ACC112 (cell line): ENCODE results near the gene KIAA1671.

Source experiments
- H2AFZ ChIP-seq: fragments of 200-600 bp; sonication (generic); one replicate; pipeline ENCODE4 v1.6.0; 2017; ENCODE audit warnings: antibody characterized with exemption, low read length; ENCODE audit not compliant: unreplicated experiment
- H3K27ac ChIP-seq: fragments of 200-600 bp; sonication (generic); 2 replicates; pipeline ENCODE4 v1.5.1; 2014; ENCODE audit warnings: low read depth, mild to moderate bottlenecking, antibody characterized with exemption, low read length, moderate library complexity
- H3K27me3 ChIP-seq: fragments of 200-600 bp; sonication (generic); 2 replicates; pipeline ENCODE4 v1.6.1; 2014; ENCODE audit warnings: mild to moderate bottlenecking, antibody characterized with exemption, low read length, moderate library complexity, mixed read lengths; ENCODE audit not compliant: insufficient read depth
- H3K36me3 ChIP-seq: fragments of 200-600 bp; sonication (generic); 2 replicates; pipeline ENCODE4 v1.6.1; 2016; ENCODE audit warnings: mild to moderate bottlenecking, antibody characterized with exemption, low read length, moderate library complexity, mixed read lengths; ENCODE audit not compliant: insufficient read depth
- H3K4me1 ChIP-seq: fragments of 200-600 bp; sonication (generic); one replicate; pipeline ENCODE4 v1.6.1; 2016; ENCODE audit warnings: low read length, mixed read lengths; ENCODE audit not compliant: insufficient read depth, unreplicated experiment, control insufficient read depth
- H3K4me3 ChIP-seq: fragments of 200-600 bp; sonication (generic); 2 replicates; pipeline ENCODE4 v1.5.1; 2014; ENCODE audit warnings: mild to moderate bottlenecking, low read depth, low read length
- H3K79me2 ChIP-seq: fragments of 200-600 bp; sonication (generic); one replicate; pipeline ENCODE4 v1.6.0; 2016; ENCODE audit warnings: low read length; ENCODE audit not compliant: control insufficient read depth, unreplicated experiment, insufficient read depth

The KIAA1671 gene

DNA sequence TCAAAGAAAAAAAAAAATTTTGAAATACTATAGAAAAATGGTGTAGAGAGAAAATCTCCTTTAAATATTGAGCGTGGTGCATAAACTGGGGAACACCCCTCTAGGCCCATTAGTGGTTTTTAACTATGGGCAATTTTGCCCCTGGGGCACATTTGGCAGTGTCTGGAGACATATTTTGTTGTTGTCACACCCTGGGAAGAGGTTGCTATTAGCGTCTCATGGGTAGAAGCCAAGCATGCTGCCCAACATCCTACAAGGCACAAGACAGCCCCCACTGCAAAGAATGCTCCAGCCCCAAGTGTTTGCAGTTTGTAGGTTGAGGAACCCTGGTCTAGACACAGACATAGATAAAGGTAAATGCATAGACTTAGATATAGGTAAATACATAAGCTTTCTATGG, 92.6 kb downstream of the KIAA1671 start:
- no peaks in the 10 kb centered on the region for H3K4me1 ChIP-seq
- no peaks in the 10 kb centered on the region for H3K27me3 ChIP-seq
- no peak overlapping the region for H3K4me3 ChIP-seq
- no peak overlapping the region for H2AFZ ChIP-seq
- H3K36me3 ChIP-seq = peaks cover under 1% of the 10 kb centered on the region; the same call in 1 of the 2 replicates
- H3K27ac ChIP-seq = no peak overlapping the region
- no peaks in the 10 kb centered on the region for H3K79me2 ChIP-seq

DNA sequence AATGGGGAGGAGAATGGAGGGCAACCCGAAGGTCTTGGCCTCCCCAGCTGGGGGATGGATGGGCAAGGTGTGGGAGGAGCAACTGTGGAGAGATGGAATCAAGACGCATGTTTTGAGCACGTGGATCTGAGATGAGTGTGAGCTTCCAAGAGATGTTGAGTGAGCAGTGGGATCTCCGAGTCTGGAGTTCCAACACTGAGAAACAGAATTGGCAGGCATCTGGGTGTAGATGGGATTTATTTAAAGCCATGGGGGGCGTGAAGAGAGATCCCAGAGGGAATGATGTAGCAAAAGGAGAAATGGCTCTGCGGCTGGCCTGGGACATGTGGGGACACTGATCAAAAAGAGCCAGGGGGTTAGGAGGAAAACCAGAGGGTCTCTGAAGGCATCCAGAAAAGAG, 95.6 kb downstream of the KIAA1671 start:
- Histone ChIP-seq H3K4me1 (peaks cover 1% of the 10 kb centered on the region), H3K27ac (no peak overlapping the region), H2AFZ (no peak overlapping the region), H3K79me2 (no peaks in the 10 kb centered on the region), H3K36me3 (peaks cover 9% of the 10 kb centered on the region; the same call in 1 of the 2 replicates), H3K27me3 (no peaks in the 10 kb centered on the region), H3K4me3 (no peak overlapping the region)

- Histone ChIP-seq H2AFZ (no peak overlapping the region), H3K4me3 (no peak overlapping the region), H3K79me2 (no peaks in the 10 kb centered on the region), H3K36me3 (peaks cover 9% of the 10 kb centered on the region; the same call in 1 of the 2 replicates), H3K27ac (no peak overlapping the region), H3K27me3 (no peaks in the 10 kb centered on the region), H3K4me1 (peaks cover 7% of the 10 kb centered on the region)
Observed at GRCh38 chr22:25048659-25049647, 96.4 kb downstream of the KIAA1671 start.

DNA sequence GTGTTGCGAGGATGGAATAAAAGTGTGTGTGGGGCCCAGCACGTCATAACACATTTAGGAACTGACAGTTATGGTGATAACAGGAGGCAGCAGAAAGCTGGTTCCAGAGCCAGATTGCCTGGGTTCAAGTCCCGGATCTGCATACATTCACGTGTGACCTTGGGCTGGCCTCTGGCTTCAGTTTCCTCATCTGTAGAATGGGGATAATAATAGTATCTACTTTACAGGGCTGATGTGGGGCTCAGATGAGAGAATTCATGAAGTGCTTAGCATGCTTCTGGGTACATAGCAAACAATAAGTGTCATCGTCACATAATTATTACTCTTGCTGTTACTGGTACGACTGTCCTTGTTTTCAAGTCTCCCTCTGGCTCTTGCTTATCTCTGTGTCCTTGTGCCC, 97.3 kb downstream of the KIAA1671 start:
- no peak overlapping the region for H3K4me3 ChIP-seq
- H3K36me3 ChIP-seq = peaks cover 9% of the 10 kb centered on the region; the same call in 1 of the 2 replicates
- H3K4me1 ChIP-seq = peaks cover 7% of the 10 kb centered on the region
- no peaks in the 10 kb centered on the region for H3K27me3 ChIP-seq
- H3K27ac ChIP-seq = no peak overlapping the region
- H2AFZ ChIP-seq = no peak overlapping the region
- no peaks in the 10 kb centered on the region for H3K79me2 ChIP-seq

GRCh38 chr22:25050566-25050965, 98.0 kb downstream of the KIAA1671 start:
- H3K36me3 ChIP-seq = peaks cover 9% of the 10 kb centered on the region; the same call in 1 of the 2 replicates
- H3K4me1 ChIP-seq = peaks cover 7% of the 10 kb centered on the region
- no peaks in the 10 kb centered on the region for H3K79me2 ChIP-seq
- no peak overlapping the region for H2AFZ ChIP-seq
- H3K27ac ChIP-seq = no peak overlapping the region
- no peak overlapping the region for H3K4me3 ChIP-seq
- no peaks in the 10 kb centered on the region for H3K27me3 ChIP-seq

GRCh38 chr22:25051073-25051472, 98.6 kb downstream of the KIAA1671 start:
- no peak overlapping the region for H3K4me3 ChIP-seq
- H3K27me3 ChIP-seq = no peaks in the 10 kb centered on the region
- H3K36me3 ChIP-seq = peaks cover 9% of the 10 kb centered on the region; the same call in 1 of the 2 replicates
- no peak overlapping the region for H3K27ac ChIP-seq
- no peaks in the 10 kb centered on the region for H3K79me2 ChIP-seq
- H3K4me1 ChIP-seq = peaks cover 7% of the 10 kb centered on the region
- no peak overlapping the region for H2AFZ ChIP-seq

- Histone ChIP-seq H3K36me3 (peaks cover 9% of the 10 kb centered on the region; the same call in 1 of the 2 replicates), H3K27me3 (no peaks in the 10 kb centered on the region), H2AFZ (no peak overlapping the region), H3K4me3 (no peak overlapping the region), H3K79me2 (no peaks in the 10 kb centered on the region), H3K4me1 (peaks cover 7% of the 10 kb centered on the region), H3K27ac (no peak overlapping the region)
Observed at GRCh38 chr22:25051983-25052710, 99.6 kb downstream of the KIAA1671 start.

- Histone ChIP-seq H2AFZ (no peak overlapping the region), H3K4me1 (peaks cover 7% of the 10 kb centered on the region), H3K36me3 (peaks cover 9% of the 10 kb centered on the region; the same call in 1 of the 2 replicates), H3K27me3 (no peaks in the 10 kb centered on the region), H3K27ac (peak overlapping the region; percentile 19; the same call in 1 of the 2 replicates), H3K79me2 (no peaks in the 10 kb centered on the region), H3K4me3 (no peak overlapping the region)
Observed at GRCh38 chr22:25053153-25053805, 100.8 kb downstream of the KIAA1671 start.

DNA sequence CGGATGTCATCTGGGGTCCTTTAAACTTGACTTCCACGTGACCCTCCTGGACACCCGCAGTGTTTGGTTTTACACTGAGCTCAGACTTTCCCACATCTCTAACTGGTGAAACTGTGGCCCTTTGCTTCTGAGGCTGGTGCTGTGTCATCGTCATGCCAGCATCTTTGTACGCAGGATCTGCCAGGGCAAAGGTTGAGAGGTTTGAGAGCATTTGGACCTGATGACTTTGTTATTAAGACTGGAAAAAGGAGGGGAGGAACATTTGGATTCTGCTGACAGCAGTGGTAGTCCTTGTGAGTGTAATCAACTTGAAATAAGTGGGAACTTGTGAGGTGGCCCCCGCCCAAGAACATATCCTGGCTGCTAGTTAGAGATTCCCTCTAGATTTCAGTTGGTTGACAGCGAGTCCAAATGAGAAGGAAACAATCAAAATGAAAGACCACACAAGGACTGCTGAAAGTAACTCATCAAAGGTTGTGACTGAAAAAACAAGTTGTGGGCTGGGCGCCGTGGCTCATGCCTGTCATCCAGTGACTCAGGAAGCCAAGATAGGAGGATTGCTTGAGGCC, 102.5 kb downstream of the KIAA1671 start:
- no peaks in the 10 kb centered on the region for H3K79me2 ChIP-seq
- H3K4me3 ChIP-seq = no peak overlapping the region
- no peak overlapping the region for H3K27ac ChIP-seq
- peaks cover 9% of the 10 kb centered on the region; the same call in 1 of the 2 replicates for H3K36me3 ChIP-seq
- H3K4me1 ChIP-seq = peaks cover 7% of the 10 kb centered on the region
- H3K27me3 ChIP-seq = no peaks in the 10 kb centered on the region
- H2AFZ ChIP-seq = no peak overlapping the region
